NCI-H187 (cell line): ENCODE measurements around the gene FASTKD2.
A peak's percentile ranks its signal among the peaks of the same experiment; 100 is the strongest.

Source experiments
- DNase-seq, 2 experiments: peaks; one replicate each; lab custom pipeline; 2025; lab: John Stamatoyannopoulos, UW

The FASTKD2 gene

GRCh38 chr2:206765242-206766056, at the start of gene FASTKD2, which contains the start of gene MDH1B:
FASTKD2 (plus strand) TSS chr2:206765606; CDS start chr2:206766694, 1,088 bp downstream.
MDH1B (minus strand) TSS chr2:206765328; CDS start chr2:206765271, 57 bp downstream.
- DNase-seq: peak; percentile 35 to 84

GRCh38 chr2:206716623-206717022, 48.8 kb upstream of the FASTKD2 start:
- DNase-seq: no peak

- DNase-seq: no peak
These were observed 47.1 kb upstream of the FASTKD2 start, which contains the start of gene DYTN for GRCh38 chr2:206718296-206718695. DYTN (minus strand) TSS chr2:206718396; CDS start chr2:206718279, 117 bp downstream.

DNA sequence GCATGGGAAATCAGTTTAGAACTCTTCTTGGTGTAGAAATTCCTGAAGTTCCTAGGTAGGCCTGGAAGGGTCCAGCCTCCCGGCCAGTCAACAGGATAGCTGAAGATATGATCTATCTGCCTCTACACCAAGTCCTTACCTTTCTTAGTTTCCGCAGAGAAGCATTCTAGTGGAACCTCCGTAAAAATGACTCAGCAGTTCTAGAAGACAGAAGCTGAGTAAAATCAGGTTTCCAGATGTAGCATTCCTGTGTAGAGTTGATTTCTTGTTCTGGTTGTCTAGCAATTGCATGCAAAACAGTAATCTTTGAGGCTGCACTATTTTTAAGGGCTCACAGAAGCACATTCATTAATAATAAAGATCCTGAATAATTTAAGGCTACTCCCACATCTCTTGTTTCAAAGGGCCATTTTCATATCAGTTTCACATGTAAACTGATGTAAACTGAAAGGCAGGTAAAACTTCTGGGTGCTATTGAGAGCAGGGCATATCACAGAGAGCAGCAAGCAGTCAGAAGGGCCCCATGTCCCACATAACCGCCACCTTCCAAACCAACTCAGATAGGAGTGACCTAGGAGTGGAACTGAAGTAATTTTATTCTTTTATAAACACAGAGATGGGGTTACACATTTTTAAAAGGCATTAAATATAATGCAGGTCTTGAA, 44.0 kb upstream of the FASTKD2 start:
- no peak for DNase-seq

GRCh38 chr2:206723288-206723687, 42.1 kb upstream of the FASTKD2 start:
- DNase-seq: no peak

GRCh38 chr2:206727287-206727686, 38.1 kb upstream of the FASTKD2 start:
- DNase-seq: no peak

GRCh38 chr2:206728277-206729199, 36.9 kb upstream of the FASTKD2 start:
- no peak for DNase-seq

- DNase-seq: no peak
These were observed 32.1 kb upstream of the FASTKD2 start for GRCh38 chr2:206733341-206733740.

DNA sequence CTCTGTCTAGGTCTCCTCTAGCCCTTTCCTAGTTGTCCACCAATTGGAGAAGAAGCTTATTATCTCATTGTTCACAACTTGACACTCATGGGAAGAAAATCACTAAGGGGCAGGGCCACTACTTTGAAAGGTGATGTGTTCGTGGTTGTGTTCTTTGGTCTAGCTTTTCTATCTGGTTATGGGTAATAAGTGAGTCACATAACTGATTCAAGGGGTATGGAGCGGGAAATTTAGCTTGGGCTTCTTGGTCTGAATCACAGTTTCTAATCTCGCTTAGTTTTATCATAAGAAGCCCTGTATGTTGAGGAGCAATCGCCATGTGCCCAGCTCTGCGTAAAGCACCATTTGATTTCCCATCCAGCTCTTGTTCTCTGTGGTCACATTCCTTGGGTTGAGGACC, 28.5 kb upstream of the FASTKD2 start:
- DNase-seq: no peak

DNA sequence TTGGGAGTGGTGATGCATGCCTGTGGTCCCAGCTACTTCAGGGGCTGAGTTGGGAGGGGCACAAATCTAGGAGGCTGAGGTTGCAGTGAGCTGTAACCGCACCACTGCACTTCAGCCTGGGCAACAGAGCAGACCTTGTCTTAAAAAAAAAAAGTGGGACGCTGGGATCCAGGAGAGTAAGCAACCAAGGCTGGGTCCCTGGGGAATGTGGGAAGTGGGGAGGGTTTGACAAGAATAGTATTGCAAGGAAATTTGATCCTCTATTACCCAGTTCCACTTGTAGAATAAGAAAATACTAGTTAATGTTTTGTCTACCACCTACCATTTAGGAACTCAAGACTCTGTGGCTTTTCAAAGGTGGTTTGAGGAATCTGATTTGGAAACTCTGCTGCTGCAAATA, 26.1 kb upstream of the FASTKD2 start:
- no peak for DNase-seq

DNA sequence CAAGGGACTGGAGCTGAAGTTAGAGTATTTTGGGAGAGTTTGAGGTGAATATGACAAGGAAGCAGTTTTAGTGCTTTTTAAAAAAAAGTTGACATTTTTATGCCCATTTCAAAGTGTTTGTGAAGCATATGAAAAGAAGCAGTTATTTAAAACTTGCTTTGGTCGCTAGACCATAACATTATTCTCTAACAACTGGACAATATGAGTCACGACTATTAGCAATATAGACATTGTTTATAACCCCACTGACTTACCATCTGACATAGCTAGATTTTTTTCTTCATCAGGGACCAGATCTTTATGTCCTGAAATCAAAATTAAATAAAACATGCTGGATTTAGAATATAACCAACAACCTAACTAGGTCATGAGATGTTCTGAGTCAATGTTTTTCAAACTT, 24.6 kb upstream of the FASTKD2 start:
- DNase-seq: no peak

GRCh38 chr2:206756816-206757215, 8.6 kb upstream of the FASTKD2 start:
- DNase-seq: no peak

GRCh38 chr2:206764673-206765241, 649 bp upstream of the FASTKD2 start:
- no peak for DNase-seq

GRCh38 chr2:206766057-206766930, 888 bp downstream of the FASTKD2 start:
- DNase-seq: no peak

DNA sequence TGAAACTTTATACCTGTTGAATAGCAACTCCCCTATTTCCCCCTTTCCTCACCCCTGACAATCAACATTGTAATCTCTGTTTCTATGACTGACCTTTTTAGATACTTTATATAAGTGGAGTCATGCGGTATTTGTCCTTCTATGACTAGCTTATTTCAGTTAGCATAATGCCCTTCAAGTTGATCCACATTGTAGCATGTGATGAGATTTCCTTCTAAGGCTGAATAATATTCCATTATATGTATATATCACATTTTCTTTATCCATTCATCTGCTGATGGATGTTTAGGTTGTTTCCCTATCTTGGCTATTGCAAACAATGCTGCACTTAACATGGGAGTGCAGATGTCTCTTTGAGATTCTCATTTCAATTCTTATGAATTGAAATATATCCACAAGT, 9.5 kb downstream of the FASTKD2 start:
- no peak for DNase-seq

- DNase-seq: no peak
These were observed 11.0 kb downstream of the FASTKD2 start for GRCh38 chr2:206776432-206776831.

- DNase-seq: no peak
These were observed 15.3 kb downstream of the FASTKD2 start for GRCh38 chr2:206780671-206781070.

- DNase-seq: no peak
These were observed 18.3 kb downstream of the FASTKD2 start for GRCh38 chr2:206783718-206784117.

DNA sequence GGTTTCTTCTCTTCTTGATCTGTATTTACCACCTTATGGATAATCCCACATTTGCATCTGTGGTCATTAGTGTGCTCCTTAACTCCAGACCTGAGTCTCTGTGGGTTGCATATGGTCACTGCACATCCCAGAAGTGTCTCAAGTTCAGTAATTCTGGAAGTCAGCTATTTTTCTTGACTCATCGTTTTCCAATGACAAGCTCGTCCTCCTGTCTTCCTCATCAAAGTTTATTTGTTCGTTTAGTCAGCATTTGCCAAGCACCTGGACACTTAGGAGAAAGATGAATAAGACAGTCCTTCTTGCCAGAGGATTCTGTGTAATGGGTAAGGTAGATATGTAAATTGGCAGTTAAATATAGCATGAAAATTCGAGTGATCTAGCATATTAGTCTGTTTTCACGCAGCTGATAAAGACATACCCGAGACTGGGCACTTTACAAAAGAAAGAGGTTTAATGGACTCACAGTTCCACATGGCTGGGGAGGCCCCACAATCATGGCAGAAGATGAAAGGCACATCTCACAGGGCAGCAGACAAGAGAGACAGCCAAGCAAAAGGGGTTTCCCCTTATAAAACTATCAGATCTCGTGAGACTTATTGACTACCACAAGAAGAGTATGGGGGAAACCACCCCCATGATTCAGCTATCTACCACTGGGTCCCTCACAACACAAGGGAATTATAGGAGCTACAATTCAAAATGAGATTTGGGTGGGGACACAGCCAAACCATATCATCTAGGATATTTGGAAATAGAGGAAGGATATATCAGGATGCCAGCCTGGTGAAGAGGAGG, 19.4 kb downstream of the FASTKD2 start:
- DNase-seq: no peak
